Stimulated activated CD8-positive, alpha-beta memory T cell treated with anti-CD3 and anti-CD28 coated beads, Interleukin-7, amount 100 ng/mL, for 4 hours (primary cell): ENCODE results near the gene MAMDC2.
"Not testable (repeated sequence)": the region's sequence is repeated elsewhere in the genome, so short reads cannot be mapped to it uniquely, and the experiment has no call there.

ENCODE experiments used
- DNase-seq, 2 donors: peaks; one replicate each; pipeline ENCODE4 v3.0.0-alpha.2; 2020; ENCODE audit warnings: low read depth in 2 of 2

MAMDC2 gene

DNA sequence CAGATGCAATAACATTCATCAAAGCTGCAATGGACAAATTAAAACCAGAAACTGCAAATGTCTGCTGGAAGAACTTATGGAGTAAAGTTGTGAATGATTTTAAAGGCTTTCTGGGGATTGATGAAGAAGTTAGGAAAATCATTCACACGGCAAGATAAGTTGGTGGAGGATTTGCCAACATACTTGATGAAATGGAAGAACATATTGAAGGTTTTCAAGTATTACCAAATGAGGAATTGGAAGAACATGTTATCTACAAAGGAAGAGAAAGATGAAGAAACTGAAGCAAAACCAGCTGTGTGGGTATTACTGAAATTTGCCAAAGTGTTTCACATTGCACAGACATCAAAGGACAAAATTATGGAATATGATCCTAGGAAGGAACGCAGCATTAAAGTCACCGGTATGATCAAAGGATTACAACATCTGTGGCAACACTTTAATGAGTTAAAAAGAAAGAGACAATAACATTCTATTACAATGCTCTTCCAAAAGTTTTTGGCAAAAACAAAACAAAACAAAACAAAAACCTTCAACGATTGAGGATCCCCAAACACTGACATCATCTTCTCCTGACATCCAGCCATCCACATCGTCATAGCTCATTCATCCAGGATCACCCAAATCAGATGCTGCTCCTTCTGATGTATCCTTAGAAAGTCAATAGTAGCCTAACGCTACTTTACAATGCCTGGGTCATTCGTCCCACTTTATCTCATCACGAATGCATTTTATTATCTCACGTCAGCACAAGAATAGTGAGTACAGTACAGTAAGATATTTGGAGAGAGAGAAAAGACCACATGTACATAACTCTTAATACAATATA, 153.8 kb downstream of the MAMDC2 start:
- no peak for DNase-seq

DNA sequence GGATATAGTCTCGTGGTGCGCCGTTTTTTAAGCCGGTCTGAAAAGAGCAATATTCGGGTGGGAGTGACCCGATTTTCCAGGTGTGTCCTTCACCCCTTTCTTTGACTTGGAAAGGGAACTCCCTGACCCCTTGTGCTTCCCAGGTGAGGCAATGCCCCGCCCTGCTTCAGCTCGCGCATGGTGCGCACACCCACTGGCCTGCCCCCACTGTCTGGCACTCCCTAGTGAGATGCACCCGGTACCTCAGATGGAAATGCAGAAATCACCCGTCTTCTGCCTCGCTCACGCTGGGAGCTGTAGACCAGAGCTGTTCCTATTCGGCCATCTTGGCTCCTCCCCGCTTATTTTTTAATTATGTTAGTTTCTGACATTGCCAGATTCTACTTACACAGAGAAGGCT, 161.1 kb downstream of the MAMDC2 start:
- not testable (repeated sequence) for DNase-seq

DNA sequence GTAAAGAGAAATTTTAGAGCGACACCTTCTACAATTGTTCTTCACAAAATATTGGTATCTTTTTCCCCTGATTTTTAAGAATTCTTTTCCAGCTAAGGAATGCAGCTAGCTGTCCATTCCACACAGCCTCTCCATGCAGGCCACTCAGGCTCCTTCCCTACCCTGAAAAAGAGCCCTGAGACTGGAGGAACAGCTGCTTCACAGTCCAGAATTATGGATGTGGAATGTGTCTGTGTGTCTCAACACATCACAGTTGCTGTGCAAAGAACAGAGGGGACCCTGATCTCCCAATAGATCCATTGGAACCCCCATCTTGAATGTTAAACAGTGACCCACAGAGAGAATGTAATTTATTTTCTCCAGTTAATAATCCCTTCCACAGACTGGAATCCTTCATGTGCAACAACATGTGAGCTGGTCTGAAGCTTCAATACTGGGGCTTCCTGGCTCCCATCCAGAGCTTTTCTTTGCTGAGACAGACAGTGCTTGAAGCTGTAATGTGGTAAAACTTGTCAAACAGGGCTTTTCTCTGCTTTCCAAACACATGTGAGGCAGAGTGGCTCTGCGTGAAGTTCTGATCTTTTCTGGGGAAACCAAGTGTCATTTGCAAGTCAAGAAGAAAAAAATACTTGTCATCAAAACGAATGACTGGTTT, 161.8 kb downstream of the MAMDC2 start:
- no peak for DNase-seq

DNA sequence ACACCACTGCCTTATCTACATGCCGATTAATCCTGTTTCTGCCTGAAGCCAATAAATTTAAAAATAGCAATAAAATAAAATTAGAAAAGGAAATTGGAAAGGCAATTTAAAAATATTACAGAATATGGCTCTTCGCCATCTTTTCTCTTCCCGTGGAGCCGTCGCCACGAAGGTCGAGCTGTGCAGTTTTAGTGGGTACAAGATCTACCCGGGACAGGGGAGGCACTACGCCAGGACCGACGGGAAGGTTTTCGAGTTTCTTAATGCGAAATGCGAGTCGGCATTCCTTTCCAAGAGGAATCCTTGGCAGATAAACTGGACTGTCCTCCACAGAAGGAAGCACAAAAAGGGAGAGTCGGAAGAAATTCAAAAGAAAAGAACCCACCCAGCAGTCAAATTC, 173.4 kb downstream of the MAMDC2 start:
- no peak for DNase-seq

DNA sequence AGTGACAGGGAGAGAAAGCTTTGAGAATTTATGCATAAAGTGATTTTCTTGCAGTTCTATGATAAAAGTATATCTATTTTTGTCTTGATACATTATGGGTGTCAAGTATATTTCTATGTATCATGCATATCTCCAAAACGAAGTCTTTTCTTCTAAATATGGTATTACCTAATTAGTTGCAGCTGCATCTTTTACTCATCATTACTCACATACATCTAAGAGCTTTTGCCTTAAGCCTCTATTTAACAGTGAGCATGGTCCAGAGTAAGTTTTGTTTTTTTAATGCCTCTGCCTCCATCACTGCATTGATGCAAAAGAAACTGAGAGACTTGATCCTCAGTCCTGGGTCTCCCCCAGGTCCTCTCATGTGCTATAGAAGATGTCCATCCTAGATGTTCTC, 175.1 kb downstream of the MAMDC2 start:
- DNase-seq: no peak

DNA sequence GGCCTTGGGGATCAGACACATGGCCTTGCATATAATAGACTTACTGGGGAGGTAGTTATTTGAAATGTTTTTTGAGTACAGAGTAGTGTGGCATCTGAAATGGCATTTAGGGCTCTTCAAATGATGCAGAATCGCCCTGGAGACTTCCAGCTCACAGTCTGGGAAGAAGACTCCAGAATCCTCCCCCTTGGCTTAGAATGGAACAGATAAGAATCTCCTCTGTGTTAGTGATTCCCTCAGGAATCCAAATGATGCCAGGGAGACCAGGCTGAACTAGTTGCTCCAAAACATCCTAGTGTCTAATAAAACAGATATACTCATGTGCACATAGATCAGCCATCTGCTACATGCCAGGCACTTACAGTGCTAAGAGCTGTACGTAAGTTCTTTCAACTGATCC, 176.6 kb downstream of the MAMDC2 start:
- DNase-seq: no peak

DNA sequence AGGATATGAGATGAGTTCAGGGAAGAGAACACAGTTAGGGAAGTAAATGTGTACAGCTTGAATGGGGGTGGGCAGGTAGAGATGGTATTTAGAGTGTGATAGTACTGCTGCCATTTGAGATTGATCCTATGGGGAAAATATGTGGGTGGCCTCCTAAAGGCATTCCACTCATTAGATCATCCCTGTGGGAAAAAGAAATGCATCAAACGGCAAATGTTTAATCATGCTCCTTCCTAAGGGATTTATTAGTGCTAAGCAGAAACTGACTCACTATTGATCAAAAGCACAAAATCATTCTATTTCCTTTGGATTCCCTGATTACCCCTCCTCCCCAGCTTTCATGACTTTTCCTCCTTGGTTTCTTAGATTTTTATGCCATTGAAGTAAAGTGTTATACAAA, 178.7 kb downstream of the MAMDC2 start:
- DNase-seq: no peak

DNA sequence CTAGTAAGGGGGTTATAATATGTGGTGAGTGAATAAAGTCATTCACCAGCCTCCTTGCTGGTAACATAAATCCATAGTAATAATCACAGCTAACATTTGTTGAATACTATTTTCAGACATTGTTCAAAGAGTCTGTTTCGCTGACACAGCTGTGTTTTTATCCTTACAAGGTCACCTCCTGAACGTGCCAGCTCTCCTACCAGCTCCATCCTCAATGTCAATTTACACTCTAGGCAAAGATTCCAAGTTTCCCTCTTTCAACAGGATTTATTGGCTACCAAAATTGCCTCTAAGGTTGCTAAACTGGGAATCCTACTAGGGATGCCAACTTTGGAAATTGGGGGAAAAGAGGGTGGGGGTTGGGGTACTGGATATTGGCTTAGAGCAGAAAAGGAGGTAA, 184.5 kb downstream of the MAMDC2 start:
- no peak for DNase-seq

DNA sequence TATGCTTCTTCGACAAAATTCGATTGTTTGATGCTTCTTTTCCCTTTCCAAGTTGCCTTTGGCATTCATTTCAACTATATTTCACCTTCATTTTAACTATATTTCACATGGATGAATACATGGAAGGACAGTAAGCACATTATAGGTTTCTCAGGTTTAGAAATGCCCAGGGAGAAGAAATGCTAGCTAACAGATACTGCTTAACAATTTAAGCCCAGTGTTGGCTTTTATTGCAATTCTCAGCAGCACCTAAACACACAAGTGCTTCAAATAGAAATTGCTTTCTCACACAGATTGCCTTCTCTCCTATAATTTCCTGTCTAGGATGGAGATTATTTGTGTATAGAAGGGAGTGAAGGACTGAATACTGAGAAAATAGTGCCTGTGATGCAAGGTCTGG, 185.0 kb downstream of the MAMDC2 start:
- no peak for DNase-seq

DNA sequence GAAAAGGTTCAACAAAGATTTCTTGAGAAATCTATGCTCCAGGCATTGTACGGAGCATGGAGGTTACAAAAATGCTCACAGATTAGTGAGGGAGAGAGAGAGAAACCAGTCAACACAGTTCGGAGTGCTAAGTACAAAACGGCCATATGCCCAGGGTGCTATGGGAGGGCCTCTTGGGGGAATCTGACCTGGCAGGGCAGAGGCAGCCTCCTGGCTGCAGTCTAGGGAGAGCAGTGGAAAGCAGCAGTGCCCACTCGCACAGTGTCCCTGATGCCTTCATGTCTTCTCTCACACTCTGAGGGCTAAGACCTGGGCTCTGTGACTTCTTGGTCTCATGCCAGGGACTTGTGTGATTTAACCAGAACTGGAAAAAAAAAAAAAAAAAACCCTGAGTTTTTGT, 185.4 kb downstream of the MAMDC2 start:
- no peak for DNase-seq

DNA sequence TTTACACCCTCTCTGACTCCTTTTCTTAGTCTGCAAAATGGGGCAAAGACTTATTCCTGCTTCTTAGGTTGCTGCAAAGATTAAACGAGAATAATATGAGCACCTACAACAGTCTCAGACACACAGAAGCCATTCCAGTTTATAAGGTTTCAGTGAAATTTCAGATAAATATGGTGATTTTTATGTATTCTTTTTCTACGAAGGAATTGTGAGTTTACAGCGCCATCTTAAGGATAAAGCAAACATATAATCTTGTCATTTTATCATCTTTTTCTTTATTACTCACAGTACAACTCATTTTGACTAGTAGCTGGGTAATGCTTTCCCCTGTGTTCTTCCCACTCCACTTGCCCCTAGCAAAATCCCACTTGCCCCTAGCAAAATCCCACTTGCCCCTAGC, 185.9 kb downstream of the MAMDC2 start:
- no peak for DNase-seq

DNA sequence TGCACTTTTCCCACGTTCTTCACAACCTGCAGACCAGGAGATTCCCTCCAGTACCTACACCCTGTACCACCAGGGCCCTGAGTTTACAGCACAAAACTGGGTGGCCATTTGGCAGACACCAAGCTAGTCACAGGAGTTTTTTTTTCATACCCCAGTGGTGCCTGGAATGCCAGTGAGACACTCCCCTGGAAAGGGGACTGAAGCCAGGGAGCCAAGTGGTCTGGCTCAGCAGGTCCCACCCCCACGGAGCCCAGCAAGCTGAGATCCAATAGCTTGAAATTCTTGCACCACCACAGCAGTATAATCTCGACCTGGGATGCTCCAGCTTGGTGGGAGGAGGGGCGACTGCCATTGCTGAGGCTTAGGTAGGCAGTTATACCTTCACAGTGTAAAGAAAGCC, 188.8 kb downstream of the MAMDC2 start:
- DNase-seq: no peak

DNA sequence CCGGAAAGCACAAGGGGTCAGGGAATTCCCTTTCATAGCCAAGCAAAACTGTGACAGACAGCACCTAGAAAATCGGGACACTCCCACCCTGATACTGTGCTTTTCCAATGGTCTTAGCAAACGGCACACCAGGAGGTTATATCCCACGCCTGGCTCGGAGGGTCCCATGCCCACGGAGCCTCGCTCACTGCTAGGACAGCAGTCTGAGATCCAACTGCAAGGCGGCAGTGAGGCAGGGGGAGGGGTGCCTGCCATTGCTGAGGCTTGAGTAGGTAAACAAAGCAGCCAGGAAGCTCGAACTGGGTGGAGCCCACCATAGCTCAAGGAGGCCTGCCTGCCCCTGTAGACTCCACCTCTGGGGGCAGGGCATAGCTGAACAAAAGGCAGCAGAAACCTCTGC, 190.6 kb downstream of the MAMDC2 start:
- not testable (repeated sequence) for DNase-seq

DNA sequence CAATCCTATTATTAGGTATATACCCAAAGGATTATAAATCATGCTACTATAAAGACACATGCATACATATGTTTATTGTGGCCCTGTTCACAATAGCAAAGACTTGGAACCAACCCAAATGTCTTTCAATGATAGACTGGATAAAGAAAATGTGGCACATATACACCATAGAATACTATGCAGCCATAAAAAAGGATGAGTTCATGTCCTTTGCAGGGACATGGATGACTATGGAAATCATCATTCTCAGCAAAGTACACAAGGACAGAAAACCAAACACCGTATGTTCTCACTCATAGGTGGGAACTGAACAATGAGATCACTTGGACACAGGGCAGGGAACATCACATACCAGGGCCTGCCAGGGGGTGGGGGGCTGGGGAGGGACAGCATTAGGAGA, 202.3 kb downstream of the MAMDC2 start:
- DNase-seq: not testable (repeated sequence)

DNA sequence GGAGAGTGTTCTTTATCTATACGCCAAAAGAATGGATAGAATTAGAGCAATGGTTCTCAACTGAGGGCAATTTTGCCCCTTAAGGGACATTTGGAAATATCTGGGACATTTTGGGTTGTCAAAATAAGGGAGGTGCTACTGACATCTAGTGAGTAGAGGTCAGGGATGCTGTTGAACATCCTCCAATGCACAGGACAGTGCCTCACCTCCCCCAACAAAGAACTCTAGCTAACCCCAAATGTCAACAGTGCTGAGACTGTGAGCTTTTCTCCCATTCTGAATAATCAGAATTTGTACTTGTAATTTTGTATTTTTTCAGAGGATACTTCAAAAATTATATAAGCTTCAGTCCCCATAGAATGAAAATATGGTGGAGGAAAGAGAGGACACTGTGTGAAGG, 206.6 kb downstream of the MAMDC2 start:
- no peak for DNase-seq

DNA sequence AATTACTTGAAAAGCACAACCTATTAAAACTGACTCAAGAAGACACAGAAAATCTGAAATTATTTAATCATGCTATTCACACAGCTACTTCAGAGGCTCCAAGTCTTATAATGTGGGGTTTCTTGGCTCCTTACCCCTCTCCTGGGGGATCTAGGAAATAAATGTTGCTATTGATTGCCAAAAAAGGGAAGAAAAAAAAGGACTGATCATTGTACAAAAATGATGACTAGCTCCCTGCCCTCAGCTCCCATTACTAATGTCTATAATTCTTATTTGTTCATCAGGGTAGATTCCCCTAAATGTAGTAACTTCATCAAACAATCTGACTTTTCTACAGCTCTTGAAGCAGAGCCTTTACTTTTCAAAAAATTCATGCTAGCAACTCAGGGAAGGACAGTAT, 211.8 kb downstream of the MAMDC2 start:
- no peak for DNase-seq

DNA sequence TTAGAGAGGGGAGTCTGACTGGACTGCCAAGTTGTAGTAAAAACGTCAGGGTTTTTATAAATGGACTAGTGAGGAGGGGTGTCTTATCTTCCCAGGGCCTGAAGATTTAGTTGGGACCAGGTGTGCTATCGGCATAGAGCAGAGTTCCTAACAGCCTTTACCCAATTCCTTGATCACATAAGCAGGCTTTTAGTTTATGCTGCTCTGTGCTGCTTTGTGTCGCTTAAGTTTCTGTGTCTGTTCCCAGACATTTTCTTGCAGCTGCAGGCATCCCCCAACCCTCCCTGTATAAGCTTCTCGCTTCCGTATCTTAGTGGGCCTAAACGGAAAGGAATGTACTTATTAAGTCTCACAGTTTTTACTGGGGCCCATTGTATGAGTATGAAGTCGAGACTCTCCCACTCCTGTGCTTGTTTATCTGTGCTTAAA, 212.5 kb downstream of the MAMDC2 start:
- no peak for DNase-seq

DNA sequence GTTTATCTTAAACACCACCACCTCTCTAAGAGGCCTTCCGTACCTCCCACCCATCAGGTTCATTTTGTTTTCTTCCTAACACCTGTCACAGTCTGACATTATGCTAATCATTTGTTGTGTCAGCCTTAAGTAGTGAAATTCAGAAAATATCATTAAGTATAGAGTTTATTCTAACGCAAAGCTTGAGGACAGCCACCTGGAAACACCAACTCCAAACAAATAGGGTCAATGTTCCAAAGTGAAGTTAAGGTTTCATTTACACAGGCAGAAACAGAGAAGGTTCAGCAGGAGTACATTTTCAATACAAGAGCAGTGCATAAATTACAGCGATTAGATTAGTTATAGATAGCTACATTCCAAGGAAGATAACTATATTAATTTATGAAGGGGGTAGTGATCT, 213.9 kb downstream of the MAMDC2 start:
- DNase-seq: no peak

DNA sequence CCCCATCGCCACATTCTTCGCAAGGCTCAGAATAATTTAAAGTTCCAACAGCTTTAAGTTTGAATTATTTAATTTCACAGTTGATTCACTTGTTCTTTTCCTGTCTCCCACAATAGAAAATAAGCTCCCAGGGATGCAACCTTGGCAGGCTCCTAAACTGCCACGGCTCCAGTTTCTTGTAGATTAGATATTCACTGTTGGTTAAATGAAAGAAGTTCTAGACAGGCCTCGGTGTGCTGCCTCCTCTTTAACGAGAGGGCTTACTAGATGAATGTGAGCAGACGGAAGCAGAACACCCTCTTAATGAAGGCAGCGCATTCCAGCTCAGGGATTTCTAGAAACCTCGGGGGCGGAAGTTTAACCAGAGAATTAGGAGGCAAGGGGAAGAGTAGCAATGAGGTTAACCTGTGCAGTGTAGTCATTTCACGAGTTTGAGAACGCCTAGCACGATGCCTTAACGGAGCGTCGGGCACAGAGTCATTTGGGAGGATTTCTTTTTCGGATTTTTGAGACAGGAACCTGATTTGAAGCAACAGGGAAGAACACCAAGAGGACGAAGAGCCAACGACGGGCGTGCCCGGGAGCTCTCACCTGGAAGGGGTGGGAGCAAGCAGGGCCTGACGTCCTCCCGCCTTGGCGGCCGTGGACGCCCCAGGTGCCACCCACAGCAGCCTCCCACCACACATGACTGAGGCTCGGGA, 214.5 kb downstream of the MAMDC2 start:
- peak in 1 of 2 donors; percentile 2 for DNase-seq

DNA sequence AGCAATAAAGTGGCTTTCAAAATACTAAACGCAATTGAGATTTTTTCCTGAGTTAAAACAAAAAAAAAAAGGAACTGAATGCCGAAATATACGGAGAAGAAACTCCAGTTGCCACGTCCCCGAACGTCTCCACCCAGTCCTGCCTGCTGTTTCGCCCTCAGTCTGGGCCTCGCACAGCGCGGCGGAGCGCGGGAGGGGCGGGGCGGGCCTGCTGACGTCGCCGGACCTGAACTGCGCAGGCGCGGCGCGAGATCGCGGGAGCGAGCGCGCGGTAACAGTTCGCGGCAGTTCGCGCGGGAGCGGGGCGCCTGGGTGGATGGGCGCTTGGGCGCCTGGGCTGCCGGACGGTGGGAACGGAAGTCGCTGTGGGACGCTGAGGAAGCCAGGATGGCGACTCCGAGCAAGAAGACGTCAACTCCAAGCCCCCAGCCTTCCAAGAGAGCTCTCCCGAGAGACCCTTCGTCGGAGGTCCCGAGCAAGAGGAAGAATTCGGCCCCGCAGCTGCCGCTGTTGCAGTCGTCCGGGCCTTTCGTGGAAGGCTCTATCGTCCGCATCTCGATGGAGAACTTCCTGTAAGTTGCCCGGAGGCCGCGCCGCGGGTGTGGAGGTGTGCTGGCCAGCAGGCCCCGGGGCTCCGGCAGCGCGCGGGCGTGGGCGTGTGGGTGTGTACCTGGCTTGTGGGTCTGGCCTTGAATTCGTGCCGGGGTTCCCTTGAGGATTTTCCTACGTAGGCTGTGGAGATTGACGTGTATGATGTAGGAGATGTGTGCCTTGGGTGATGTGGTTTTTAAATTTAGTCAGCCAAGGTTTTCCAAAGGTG, 215.3 kb downstream of the MAMDC2 start, which contains the start of gene SMC5:
SMC5 (plus strand) TSS at position 287 of the 820 bp plus-strand sequence; CDS start at position 388, 101 bp downstream.
- DNase-seq: peak; percentile 67 to 83

DNA sequence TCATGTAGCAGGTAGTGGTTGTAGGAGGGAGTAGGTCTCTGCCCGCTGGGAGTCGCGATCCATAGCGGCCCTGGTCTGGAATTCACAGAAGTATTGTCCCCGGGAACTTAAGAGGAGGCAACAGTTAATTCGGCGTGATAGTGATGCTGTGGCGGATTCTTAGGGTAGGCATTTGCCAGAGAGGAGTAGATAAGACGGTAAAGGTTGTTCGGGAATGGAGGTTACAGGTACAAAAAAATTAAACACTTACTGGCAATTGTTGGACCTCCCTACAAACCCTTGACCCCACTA, 215.8 kb downstream of the MAMDC2 start:
- no peak for DNase-seq

DNA sequence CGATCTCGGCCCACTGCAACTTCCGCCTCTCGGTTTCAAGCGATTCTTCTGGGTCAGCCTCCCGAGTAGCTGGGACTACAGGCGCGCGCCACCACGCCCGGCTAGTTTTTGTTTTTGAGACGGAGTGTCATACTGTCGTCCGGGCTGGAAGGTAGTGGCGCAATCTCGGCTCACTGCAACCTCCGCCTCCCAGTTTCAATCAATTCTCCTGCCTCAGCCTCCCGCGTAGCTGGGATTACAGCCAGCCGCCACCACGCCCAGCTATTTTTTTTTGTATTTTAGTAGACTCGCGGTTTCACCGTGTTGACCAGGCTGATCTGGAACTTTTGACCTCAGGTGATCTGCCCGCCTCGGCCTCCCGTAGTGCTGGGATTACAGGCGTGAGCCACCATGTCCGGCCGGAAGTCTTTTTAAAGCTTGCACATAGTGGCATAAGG, 216.4 kb downstream of the MAMDC2 start:
- no peak for DNase-seq
